CD4-positive, CD25-positive, alpha-beta regulatory T cell (primary cell): ENCODE measurements around the gene SMG1. TPM values are rescaled to one million over a fixed set of nuclear protein-coding genes. Genes with fewer than 3 reads are reported as not detected.
"Not testable (repeated sequence)": the region's sequence is repeated elsewhere in the genome, so short reads cannot be mapped to it uniquely, and the experiment has no call there.

Experiments used
- ATAC-seq, 2 donors: fragments of 150-1000 bp; cut with Tn5 transposase; one replicate each; pipeline ENCODE4 v1.10.0; 2021; ENCODE audit warnings: low read depth in 2 of 2, moderate number of reproducible peaks in 2 of 2, moderate library complexity in 1 of 2
- DNase-seq, 3 donors: peaks; one replicate each; pipeline versions ENCODE4 v3.0.0 to v3.0.0-alpha.2; 2012 to 2022; ENCODE audit warnings: mixed read lengths in 1 of 3
- H3K27ac ChIP-seq: one replicate; pipeline ENCODE4 v1.7.0; 2013; ENCODE audit warnings: mild to moderate bottlenecking, low read length; ENCODE audit not compliant: insufficient read depth, poor library complexity, severe bottlenecking
- H3K27me3 ChIP-seq: one replicate; pipeline ENCODE4 v1.7.0; 2013; ENCODE audit warnings: low read length; ENCODE audit not compliant: control insufficient read depth, insufficient read depth
- H3K36me3 ChIP-seq: one replicate; pipeline ENCODE4 v1.7.0; 2013; ENCODE audit warnings: mild to moderate bottlenecking, low read length, moderate library complexity; ENCODE audit not compliant: control insufficient read depth, insufficient read depth
- H3K4me1 ChIP-seq: 2 replicates; pipeline ENCODE4 v1.7.0; 2013; ENCODE audit warnings: mild to moderate bottlenecking, low read length; ENCODE audit not compliant: insufficient read depth, control insufficient read depth, poor library complexity, severe bottlenecking
- H3K4me3 ChIP-seq: one replicate; pipeline ENCODE4 v1.7.0; 2013; ENCODE audit warnings: low read depth, mild to moderate bottlenecking, low read length, moderate library complexity
- H3K9me3 ChIP-seq, 2 experiments: 1 replicate in 1 of 2; 2 replicates in 1 of 2; pipeline ENCODE4 v1.7.0; 2013; ENCODE audit warnings: low read length in 2 of 2, mild to moderate bottlenecking in 1 of 2, moderate library complexity in 1 of 2; ENCODE audit not compliant: control insufficient read depth in 2 of 2
- H3K27ac Mint-ChIP-seq, 3 donors: one replicate each; pipeline ENCODE4 v1.8.0; 2020 to 2022; ENCODE audit warnings: mild to moderate bottlenecking in 3 of 3, mixed read lengths in 3 of 3, moderate library complexity in 2 of 3
- H3K27me3 Mint-ChIP-seq: one replicate; pipeline ENCODE4 v1.8.0; 2022; ENCODE audit warnings: mild to moderate bottlenecking, mixed read lengths
- H3K36me3 Mint-ChIP-seq: one replicate; pipeline ENCODE4 v1.8.0; 2020; ENCODE audit warnings: mixed read lengths
- H3K4me1 Mint-ChIP-seq, 4 donors: one replicate each; pipeline ENCODE4 v1.8.0; 2020 to 2022; ENCODE audit warnings: mixed read lengths in 4 of 4, mild to moderate bottlenecking in 1 of 4
- H3K4me3 Mint-ChIP-seq, 4 donors: one replicate each; pipeline ENCODE4 v1.8.0; 2020 to 2022; ENCODE audit warnings: mild to moderate bottlenecking in 4 of 4, mixed read lengths in 4 of 4, moderate library complexity in 3 of 4
- H3K9me3 Mint-ChIP-seq, 7 donors: one replicate each; pipeline ENCODE4 v1.8.0; 2020 to 2022; ENCODE audit warnings: mixed read lengths in 7 of 7, mild to moderate bottlenecking in 3 of 7, moderate library complexity in 2 of 7
- polyA plus RNA-seq, 4 donors: library from polyadenylated mRNA; unstranded; fragments of 300-500 nt; fragmentation: Illumina TruSeq; gene quantifications; one replicate each; pipeline ENCODE4 v1.2.3, GENCODE V29; 2021
- total RNA-seq: library from RNA; stranded (reverse); gene quantifications from one replicate; pipeline ENCODE4 v1.2.3, GENCODE V29; 2022

Gene SMG1
- total and polyA plus RNA-seq, 5 donors from 2014 or later: 9.2 to 200 (median 11.8) TPM

DNA sequence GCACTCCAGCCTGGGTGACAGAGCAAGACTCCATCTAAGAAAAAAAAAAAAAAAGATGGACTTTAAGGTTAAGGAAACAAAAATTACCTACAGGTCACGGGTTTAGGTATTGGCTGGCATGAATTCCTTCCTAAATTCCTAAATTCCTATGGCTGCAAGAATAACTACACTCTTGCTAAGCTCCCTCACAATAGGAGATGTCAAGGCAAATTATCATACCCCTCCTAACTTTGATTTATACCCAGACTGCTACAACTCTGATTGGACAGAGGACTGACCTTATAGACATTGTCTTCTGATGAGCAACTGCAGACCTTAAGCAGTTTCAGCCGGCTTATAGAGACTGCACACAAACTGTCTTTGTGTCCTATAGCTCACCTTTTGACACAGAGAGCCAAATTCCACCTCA is 32.4 kb upstream of the SMG1 start:
- peaks cover 8% of the 10 kb centered on the region for H3K27me3 Mint-ChIP-seq
- peaks cover 0 to 1% (median 0%) of the 10 kb centered on the region in 7 donors for H3K9me3 Mint-ChIP-seq
- no peaks in the 10 kb centered on the region for H3K4me1 ChIP-seq
- no peaks in the 10 kb centered on the region for H3K27me3 ChIP-seq
- H3K4me1 Mint-ChIP-seq: peaks cover 0 to 20% (median 9%) of the 10 kb centered on the region in 4 donors
- H3K9me3 ChIP-seq: no peaks in the 10 kb centered on the region
- H3K36me3 ChIP-seq: no peaks in the 10 kb centered on the region
- H3K4me3 Mint-ChIP-seq: no peak overlapping the region
- no peak for ATAC-seq
- no peak overlapping the region for H3K4me3 ChIP-seq
- H3K27ac ChIP-seq: no peak overlapping the region
- no peaks in the 10 kb centered on the region for H3K36me3 Mint-ChIP-seq
- H3K27ac Mint-ChIP-seq: no peak overlapping the region
- DNase-seq: no peak

DNA sequence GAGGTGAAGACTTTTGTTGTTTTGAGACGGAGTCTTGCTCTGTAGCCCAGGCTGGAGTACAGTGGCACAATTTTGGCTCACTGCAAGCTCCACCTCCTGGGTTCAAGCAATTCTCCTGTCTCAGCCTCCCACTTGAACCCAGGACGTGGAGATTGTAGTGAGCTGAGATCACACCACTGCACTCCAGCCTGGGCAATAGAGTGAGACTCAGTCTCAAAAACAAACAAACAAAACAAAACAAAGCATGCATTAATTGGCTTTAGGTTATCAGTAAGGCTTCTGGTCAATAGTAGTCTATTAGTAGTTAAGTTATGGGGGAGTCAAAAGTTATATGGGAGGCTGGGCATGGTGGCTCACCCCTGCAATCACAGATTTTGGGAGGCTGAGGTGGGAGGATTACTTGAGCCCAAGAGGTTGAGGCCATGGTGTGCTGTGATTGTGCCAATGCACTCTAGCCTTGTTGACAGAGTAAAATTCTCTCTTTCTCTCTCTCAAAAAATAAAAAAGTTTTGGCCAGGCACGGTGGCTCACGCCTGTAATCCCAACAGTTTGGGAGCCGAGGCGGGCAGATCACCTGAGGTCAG is 30.5 kb upstream of the SMG1 start:
- H3K27ac Mint-ChIP-seq: peak overlapping the region in 1 of 3 donors; percentile 86

DNA sequence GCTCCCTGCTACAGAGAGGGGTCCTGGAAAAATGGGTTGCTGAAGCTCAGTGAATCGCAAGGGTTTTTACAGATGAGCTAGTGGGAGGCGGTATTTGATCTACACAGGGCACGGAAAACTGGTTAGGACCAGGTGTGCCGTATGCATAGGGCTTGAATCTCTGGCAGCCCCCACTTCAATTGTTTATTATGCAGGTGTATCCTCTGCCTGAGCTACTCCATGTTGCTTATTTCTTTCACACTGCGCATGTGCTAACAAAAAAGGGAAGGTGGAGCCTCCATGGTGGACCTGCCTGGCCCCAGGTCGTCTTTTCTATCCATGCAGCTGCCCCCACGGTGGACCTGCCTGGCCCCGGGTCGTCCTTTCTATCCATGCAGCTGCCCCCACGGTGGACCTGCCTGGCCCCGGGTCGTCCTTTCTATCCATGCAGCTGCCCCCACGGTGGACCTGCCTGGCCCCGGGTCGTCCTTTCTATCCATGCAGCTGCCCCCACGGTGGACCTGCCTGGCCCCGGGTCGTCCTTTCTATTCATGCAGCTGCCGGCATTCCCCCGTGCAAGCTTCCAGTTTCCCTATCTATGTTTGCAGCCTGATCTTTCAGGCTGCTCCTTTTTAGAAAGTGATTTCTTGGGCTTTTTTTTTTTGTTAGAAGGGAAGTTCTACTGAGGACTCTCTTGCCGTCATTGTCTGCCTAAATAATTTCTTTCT is 29.8 kb upstream of the SMG1 start:
- not testable (repeated sequence) for H3K36me3 ChIP-seq, H3K27me3 ChIP-seq, H3K36me3 Mint-ChIP-seq, H3K4me1 ChIP-seq, H3K27me3 Mint-ChIP-seq, H3K9me3 Mint-ChIP-seq, H3K27ac ChIP-seq, H3K9me3 ChIP-seq
- Mint-ChIP-seq H3K27ac (peak overlapping the region in 2 of 3 donors; percentile 29 to 86), H3K4me3 (peak overlapping the region; percentile 72 to 92 (median 87)), H3K4me1 (peaks cover 0 to 23% (median 11%) of the 10 kb centered on the region in 4 donors)
- peak overlapping the region; percentile 69 for H3K4me3 ChIP-seq
- DNase-seq: peak in 2 of 3 donors; percentile 44 to 49
- peak; percentile 42 to 50 for ATAC-seq

More for the DNA sequence above, 30.5 kb upstream of the SMG1 start:
- H3K4me3 ChIP-seq: peak overlapping the region; percentile 69
- not testable (repeated sequence) for DNase-seq, H3K9me3 Mint-ChIP-seq, H3K36me3 ChIP-seq, H3K27me3 ChIP-seq, H3K36me3 Mint-ChIP-seq, ATAC-seq, H3K27ac ChIP-seq, H3K4me1 ChIP-seq, H3K27me3 Mint-ChIP-seq, H3K9me3 ChIP-seq
- Mint-ChIP-seq H3K4me3 (peak overlapping the region; percentile 72 to 92 (median 87)), H3K4me1 (peaks cover 0 to 20% (median 10%) of the 10 kb centered on the region in 4 donors)

DNA sequence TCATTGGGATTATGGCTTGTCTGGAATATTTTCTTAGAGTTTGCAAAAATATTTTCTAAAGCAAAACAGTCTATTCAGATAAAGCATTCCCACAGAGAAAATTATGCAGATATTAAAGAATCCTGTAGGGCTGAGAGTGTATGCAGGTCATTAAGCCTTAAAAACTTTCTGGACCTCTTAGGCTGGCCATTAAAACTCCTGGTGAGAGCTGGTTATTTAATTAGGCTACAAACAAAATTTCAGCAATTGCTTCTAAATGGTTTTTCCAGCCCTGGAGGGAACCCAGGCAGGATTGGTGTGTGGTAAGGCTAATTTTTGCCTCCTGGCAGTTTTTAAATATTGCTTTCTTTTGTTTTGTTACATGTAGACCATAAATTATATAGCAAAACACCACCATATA is 27.3 kb upstream of the SMG1 start:
- Mint-ChIP-seq H3K4me3 (no peak overlapping the region), H3K36me3 (no peaks in the 10 kb centered on the region), H3K4me1 (peaks cover 0 to 26% (median 12%) of the 10 kb centered on the region in 4 donors), H3K27me3 (peaks cover 5% of the 10 kb centered on the region), H3K9me3 (no peaks in the 10 kb centered on the region), H3K27ac (no peak overlapping the region)
- H3K27ac ChIP-seq: no peak overlapping the region
- ATAC-seq (no peak), DNase-seq (no peak)
- H3K4me1 ChIP-seq: peaks cover 5% of the 10 kb centered on the region
- no peaks in the 10 kb centered on the region for H3K9me3 ChIP-seq
- H3K27me3 ChIP-seq: no peaks in the 10 kb centered on the region
- no peaks in the 10 kb centered on the region for H3K36me3 ChIP-seq
- H3K4me3 ChIP-seq: no peak overlapping the region

DNA sequence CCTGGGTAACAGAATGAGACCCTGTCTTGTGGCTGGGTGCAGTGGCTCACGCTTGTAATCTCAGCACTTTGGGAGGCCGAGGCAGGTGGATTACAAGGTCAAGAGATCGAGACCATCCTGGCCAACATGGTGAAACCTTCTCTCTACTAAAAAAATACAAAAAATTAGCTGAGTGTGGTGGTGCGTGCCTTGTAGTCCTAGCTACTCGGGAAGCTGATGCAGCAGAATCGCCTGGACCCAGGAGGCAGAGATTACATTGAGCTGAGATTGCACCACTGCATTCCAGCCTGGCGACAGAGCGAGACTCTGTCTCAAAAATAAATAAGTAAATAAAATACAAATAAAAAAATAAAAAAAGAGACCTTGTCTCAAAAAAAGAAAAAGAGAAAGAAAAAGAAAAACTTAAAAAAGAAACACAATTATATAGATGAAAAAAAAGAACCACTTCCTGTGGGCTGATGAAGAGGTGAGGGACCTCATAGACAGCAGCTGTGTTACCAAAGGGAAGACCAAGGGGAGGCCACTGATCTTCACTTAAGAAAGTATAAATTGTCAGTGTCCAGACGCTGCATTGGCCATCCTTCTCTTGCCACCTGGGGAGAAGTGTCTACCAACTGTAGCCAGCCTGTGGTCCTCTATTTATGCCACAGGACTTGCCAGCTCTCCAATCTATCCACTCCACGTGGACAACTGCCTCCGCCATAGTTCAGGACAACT is 24.4 kb upstream of the SMG1 start:
- Mint-ChIP-seq H3K36me3 (no peaks in the 10 kb centered on the region), H3K27ac (no peak overlapping the region), H3K27me3 (peaks cover 6% of the 10 kb centered on the region), H3K4me1 (peaks cover 0 to 25% (median 8%) of the 10 kb centered on the region in 4 donors), H3K4me3 (peak overlapping the region in 1 of 4 donors; percentile 21), H3K9me3 (no peaks in the 10 kb centered on the region)
- H3K9me3 ChIP-seq: no peaks in the 10 kb centered on the region
- ATAC-seq (peak in 1 of 2 donors; percentile 11), DNase-seq (peak in 1 of 3 donors; percentile 57)
- H3K36me3 ChIP-seq: no peaks in the 10 kb centered on the region
- H3K4me1 ChIP-seq: peaks cover 14% of the 10 kb centered on the region
- no peak overlapping the region for H3K4me3 ChIP-seq
- no peak overlapping the region for H3K27ac ChIP-seq
- no peaks in the 10 kb centered on the region for H3K27me3 ChIP-seq

DNA sequence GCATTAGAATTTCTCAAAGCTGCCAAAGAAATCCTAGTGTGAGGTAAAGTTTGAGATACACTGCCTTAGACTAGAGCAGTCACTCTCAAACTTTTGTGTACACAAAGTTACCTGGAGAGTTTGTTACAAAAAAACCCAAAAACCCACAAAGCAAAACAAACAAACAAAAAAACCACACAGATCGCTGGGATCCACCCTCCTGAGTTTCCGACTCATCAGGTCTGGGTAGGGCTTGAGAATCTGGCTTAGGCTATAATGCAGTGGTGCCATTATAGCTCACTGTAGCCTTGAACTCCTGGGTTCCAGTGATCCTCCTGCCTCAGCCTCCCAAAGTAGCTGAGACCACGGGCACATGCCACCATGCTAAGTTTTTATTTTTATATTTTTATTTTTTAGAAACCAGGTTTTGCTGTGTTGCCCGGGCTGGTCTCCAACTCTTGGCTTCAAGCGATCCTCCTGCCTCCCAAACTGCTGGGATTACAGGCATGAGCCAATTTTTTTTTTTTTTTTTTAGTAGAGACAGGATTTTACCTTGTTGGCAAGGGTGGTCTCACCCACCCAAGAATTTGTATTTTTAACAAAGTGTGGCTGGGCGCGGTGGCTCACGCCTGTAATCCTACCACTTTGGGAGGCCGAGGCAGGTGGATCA is 22.3 kb upstream of the SMG1 start:
- H3K27me3 ChIP-seq: no peaks in the 10 kb centered on the region
- Mint-ChIP-seq H3K4me3 (peak overlapping the region in 1 of 4 donors; percentile 29), H3K9me3 (peaks cover 0 to 2% (median 0%) of the 10 kb centered on the region in 7 donors), H3K4me1 (peaks cover 0 to 19% (median 6%) of the 10 kb centered on the region in 4 donors), H3K27me3 (peaks cover 4% of the 10 kb centered on the region), H3K27ac (no peak overlapping the region), H3K36me3 (no peaks in the 10 kb centered on the region)
- no peaks in the 10 kb centered on the region for H3K9me3 ChIP-seq
- DNase-seq (no peak), ATAC-seq (no peak)
- no peak overlapping the region for H3K27ac ChIP-seq
- no peaks in the 10 kb centered on the region for H3K36me3 ChIP-seq
- H3K4me1 ChIP-seq: peaks cover 14% of the 10 kb centered on the region
- H3K4me3 ChIP-seq: no peak overlapping the region

DNA sequence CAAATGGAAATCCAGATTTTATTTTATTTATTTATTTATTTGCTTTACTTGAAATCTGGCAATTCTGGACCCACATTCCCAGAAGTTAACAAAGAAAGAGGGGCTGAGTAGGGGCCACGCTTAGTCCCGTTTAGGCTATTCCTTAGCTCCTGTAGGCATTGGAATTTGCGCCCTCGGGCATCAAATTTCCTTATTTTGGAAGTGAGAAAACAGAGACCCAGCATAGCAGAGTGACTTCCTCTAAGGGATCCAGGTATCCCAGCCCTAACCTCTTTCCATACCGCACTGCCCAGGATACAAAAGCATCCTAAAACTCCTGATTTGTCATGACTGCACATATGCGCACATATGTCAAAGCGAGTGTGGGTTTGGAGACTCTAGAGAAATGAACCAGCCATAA is 19.0 kb upstream of the SMG1 start:
- Mint-ChIP-seq H3K27me3 (peaks cover 4% of the 10 kb centered on the region), H3K27ac (peak overlapping the region in 1 of 3 donors; percentile 22), H3K9me3 (peaks cover 0 to 2% (median 0%) of the 10 kb centered on the region in 7 donors), H3K36me3 (no peaks in the 10 kb centered on the region), H3K4me1 (peaks cover 0 to 14% (median 4%) of the 10 kb centered on the region in 4 donors), H3K4me3 (peak overlapping the region in 2 of 4 donors; percentile 2 to 85)
- Histone ChIP-seq H3K36me3 (no peaks in the 10 kb centered on the region), H3K9me3 (no peaks in the 10 kb centered on the region), H3K4me1 (peaks cover 9% of the 10 kb centered on the region), H3K27me3 (no peaks in the 10 kb centered on the region), H3K27ac (no peak overlapping the region), H3K4me3 (no peak overlapping the region)
- ATAC-seq: no peak
- no peak for DNase-seq
